ENCODE data around the gene AUNIP.

DNA sequence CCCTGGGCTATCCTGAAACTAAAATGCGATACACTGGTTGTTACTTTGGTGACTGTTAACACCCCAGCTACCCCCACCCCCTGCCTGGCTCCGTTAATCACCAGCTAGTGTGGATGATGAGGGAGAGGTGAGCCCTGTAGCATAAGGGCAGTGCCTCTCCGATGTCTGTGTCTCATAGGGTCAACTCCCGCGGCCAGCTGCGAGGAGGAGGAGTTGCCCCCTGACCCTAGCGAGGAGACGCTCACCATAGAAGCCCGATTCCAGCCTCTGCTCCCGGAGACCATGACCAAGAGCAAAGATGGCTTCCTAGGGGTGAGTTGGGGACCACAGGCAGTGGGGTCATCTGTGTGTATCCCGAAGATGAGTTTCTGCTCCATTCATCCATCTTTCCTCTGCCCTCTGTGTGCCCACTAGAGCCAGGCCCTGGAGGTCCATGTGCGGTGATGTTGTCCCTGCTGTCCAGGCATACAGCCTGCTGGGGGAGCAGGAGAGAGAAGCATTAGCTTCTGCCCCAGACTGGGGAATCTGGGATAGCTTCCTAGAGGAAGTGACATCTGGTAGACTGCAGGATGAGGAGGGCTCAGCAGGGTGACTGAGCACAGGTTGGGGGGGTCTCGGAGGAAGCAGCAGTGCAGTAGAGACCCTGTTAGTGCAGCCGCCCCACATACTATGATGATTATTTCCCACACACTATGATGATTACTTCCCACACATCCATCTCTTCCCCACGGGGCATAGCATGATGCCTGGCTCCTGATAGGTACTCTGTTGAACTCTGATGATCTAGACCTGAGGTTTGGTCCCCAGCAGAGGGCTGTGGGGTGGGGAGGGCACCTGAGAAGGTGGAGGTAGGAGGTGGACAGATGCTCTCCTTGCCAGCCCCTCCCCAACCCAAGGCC, 54.0 kb downstream of the AUNIP start:
- TF ChIP-seq, protein P1, sequence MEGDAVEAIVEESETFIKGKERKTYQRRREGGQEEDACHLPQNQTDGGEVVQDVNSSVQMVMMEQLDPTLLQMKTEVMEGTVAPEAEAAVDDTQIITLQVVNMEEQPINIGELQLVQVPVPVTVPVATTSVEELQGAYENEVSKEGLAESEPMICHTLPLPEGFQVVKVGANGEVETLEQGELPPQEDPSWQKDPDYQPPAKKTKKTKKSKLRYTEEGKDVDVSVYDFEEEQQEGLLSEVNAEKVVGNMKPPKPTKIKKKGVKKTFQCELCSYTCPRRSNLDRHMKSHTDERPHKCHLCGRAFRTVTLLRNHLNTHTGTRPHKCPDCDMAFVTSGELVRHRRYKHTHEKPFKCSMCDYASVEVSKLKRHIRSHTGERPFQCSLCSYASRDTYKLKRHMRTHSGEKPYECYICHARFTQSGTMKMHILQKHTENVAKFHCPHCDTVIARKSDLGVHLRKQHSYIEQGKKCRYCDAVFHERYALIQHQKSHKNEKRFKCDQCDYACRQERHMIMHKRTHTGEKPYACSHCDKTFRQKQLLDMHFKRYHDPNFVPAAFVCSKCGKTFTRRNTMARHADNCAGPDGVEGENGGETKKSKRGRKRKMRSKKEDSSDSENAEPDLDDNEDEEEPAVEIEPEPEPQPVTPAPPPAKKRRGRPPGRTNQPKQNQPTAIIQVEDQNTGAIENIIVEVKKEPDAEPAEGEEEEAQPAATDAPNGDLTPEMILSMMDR (IDR thresholded peaks at IDR 0.05; ENCODE audit: control extremely low read depth in 1 of 3, insufficient read depth in 1 of 3, low read depth in 1 of 3, low read length in 3 of 3) = no peak
- TF ChIP-seq POLR2AphosphoS5 (IDR thresholded peaks at IDR 0.05; ENCODE audit: low read depth, low read length) (no peak), GABPA (IDR thresholded peaks at IDR 0.05; ENCODE audit: borderline replicate concordance, insufficient read depth, low read length) (no peak), ZNF274 (IDR thresholded peaks at IDR 0.05; ENCODE audit: borderline replicate concordance, extremely low read depth, low read length) (no peak), BRCA1 (IDR thresholded peaks at IDR 0.05; ENCODE audit: low read depth, low read length) (no peak), EZH2 (IDR thresholded peaks at IDR 0.05; ENCODE audit: low read depth, low read length, severe bottlenecking) (no peak), POLR2A (IDR thresholded peaks at IDR 0.05; ENCODE audit: control extremely low read depth in 1 of 2, low read depth in 2 of 2, low read length in 2 of 2) (no peak), EP300 (IDR thresholded peaks at IDR 0.05; ENCODE audit: borderline replicate concordance in 1 of 2, low read depth in 2 of 2, low read length in 2 of 2) (no peak), YY1 (IDR thresholded peaks at IDR 0.05; ENCODE audit: low read depth, low read length) (no peak), SRF (IDR thresholded peaks at IDR 0.05; ENCODE audit: low read depth, low read length) (no peak), MAFK (IDR thresholded peaks at IDR 0.05; ENCODE audit: low read depth, low read length) (no peak), JUN (IDR thresholded peaks at IDR 0.05; ENCODE audit: low read depth, low read length) (no peak), TAF1 (IDR thresholded peaks at IDR 0.05; ENCODE audit: low read depth, low read length) (no peak)
- TF ChIP-seq, protein P2, sequence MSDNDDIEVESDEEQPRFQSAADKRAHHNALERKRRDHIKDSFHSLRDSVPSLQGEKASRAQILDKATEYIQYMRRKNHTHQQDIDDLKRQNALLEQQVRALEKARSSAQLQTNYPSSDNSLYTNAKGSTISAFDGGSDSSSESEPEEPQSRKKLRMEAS (IDR thresholded peaks at IDR 0.05) = no peak

Data from H1 (cell line).